Neural cell (in vitro differentiated cells): ENCODE data around the gene LIPT1. TPM values are rescaled to one million over a fixed set of nuclear protein-coding genes. Genes with fewer than 3 reads are reported as not detected.

Experiments used
- H2AFZ ChIP-seq: fragments of 200-600, 300-800 bp; sonication (generic), shearing (Covaris generic); 2 replicates; pipeline ENCODE4 v1.6.0; 2014; ENCODE audit warnings: low read depth, mild to moderate bottlenecking, antibody characterized with exemption, low read length, moderate library complexity
- H3F3A ChIP-seq: fragments of 200-600 bp; shearing (Covaris generic); 2 replicates; pipeline ENCODE4 v1.6.1; 2016; ENCODE audit warnings: mild to moderate bottlenecking, moderate library complexity, mixed read lengths, antibody characterized with exemption, low read length; ENCODE audit not compliant: insufficient read depth, poor library complexity, severe bottlenecking
- H3K27ac ChIP-seq: fragments of 200-600, 300-800 bp; sonication (generic), shearing (Covaris generic); 2 replicates; pipeline ENCODE4 v1.5.1; 2014; ENCODE audit warnings: mild to moderate bottlenecking, low read length, moderate library complexity
- H3K27me3 ChIP-seq: fragments of 300-800, 200-600 bp; sonication (generic), shearing (Covaris generic); 2 replicates; pipeline ENCODE4 v1.6.0; 2014; ENCODE audit warnings: mild to moderate bottlenecking, low read depth, low read length, moderate library complexity; ENCODE audit not compliant: insufficient read depth
- H3K36me3 ChIP-seq: fragments of 300-800, 200-600 bp; sonication (generic), shearing (Covaris generic); 2 replicates; pipeline ENCODE4 v1.5.1; 2014; ENCODE audit warnings: mild to moderate bottlenecking, antibody characterized with exemption, low read length, moderate library complexity; ENCODE audit not compliant: insufficient read depth
- H3K4me2 ChIP-seq: fragments of 300-800, 200-600 bp; sonication (generic), shearing (Covaris generic); 2 replicates; pipeline ENCODE4 v1.6.0; 2014; ENCODE audit warnings: mild to moderate bottlenecking, low read length
- H3K4me3 ChIP-seq: fragments of 300-800, 200-600 bp; sonication (generic), shearing (Covaris generic); 2 replicates; pipeline ENCODE4 v1.5.1; 2014; ENCODE audit warnings: mild to moderate bottlenecking, low read length, moderate library complexity
- H3K79me2 ChIP-seq: fragments of 200-600 bp; shearing (Covaris generic); replicated peaks from 2 replicates; pipeline ENCODE4 v1.6.0; 2014; ENCODE audit warnings: mild to moderate bottlenecking, low read length, moderate library complexity; ENCODE audit not compliant: insufficient read depth
- H3K9ac ChIP-seq: fragments of 300-800, 200-600 bp; sonication (generic), shearing (Covaris generic); 2 replicates; pipeline ENCODE4 v1.6.1; 2016; ENCODE audit warnings: mild to moderate bottlenecking, low read length, mixed read lengths
- H3K9me2 ChIP-seq: fragments of 200-600 bp; shearing (Covaris generic); 2 replicates; pipeline ENCODE4 v1.6.1; 2016; ENCODE audit warnings: mild to moderate bottlenecking, low read length, mixed read lengths; ENCODE audit not compliant: insufficient read depth
- H3K9me3 ChIP-seq: fragments of 200-600, 300-800 bp; sonication (generic), shearing (Covaris generic); 2 replicates; pipeline ENCODE4 v1.6.1; 2016; ENCODE audit warnings: mild to moderate bottlenecking, mixed run types, low read length, moderate library complexity, mixed read lengths
- H4K20me1 ChIP-seq: fragments of 200-600 bp; shearing (Covaris generic); 2 replicates; pipeline ENCODE4 v1.6.1; 2016; ENCODE audit warnings: mild to moderate bottlenecking, mixed run types; ENCODE audit not compliant: insufficient read depth
- CTCF ChIP-seq: fragments of 450-650 bp; IDR thresholded peaks from 2 replicates; pipeline ENCODE4 v1.5.1; 2014; ENCODE audit warnings: antibody characterized with exemption, mild to moderate bottlenecking, moderate library complexity; ENCODE audit not compliant: poor library complexity, severe bottlenecking
- EP300 ChIP-seq: fragments of 450-650 bp; conservative IDR thresholded peaks from 2 replicates; pipeline ENCODE4 v1.6.1; 2014; ENCODE audit warnings: antibody characterized with exemption, mild to moderate bottlenecking, moderate library complexity; ENCODE audit not compliant: poor library complexity, severe bottlenecking
- EZH2 ChIP-seq: fragments of 200-600, 300-800 bp; shearing (Covaris generic), sonication (generic); IDR thresholded peaks from 2 replicates; pipeline ENCODE4 v1.6.1; 2014; ENCODE audit warnings: antibody characterized with exemption, low read length, borderline replicate concordance, mild to moderate bottlenecking; ENCODE audit not compliant: insufficient read depth, poor library complexity, severe bottlenecking
- MXI1 ChIP-seq: fragments of 450-650 bp; conservative IDR thresholded peaks from 2 replicates; pipeline ENCODE4 v1.6.1; 2014; ENCODE audit warnings: antibody characterized with exemption, mild to moderate bottlenecking; ENCODE audit not compliant: poor library complexity, severe bottlenecking
- POLR2AphosphoS5 ChIP-seq: IDR thresholded peaks from 2 replicates; pipeline ENCODE4 v1.6.1; 2012
- RAD21 ChIP-seq: fragments of 450-650 bp; conservative IDR thresholded peaks from 2 replicates; pipeline ENCODE4 v1.6.1; 2014; ENCODE audit warnings: antibody characterized with exemption, mild to moderate bottlenecking, moderate library complexity
- REST ChIP-seq: IDR thresholded peaks from 2 replicates; pipeline ENCODE4 v1.6.1; 2012; ENCODE audit warnings: borderline replicate concordance
- SMC3 ChIP-seq: fragments of 450-650 bp; conservative IDR thresholded peaks from 2 replicates; pipeline ENCODE4 v1.6.1; 2014; ENCODE audit warnings: antibody characterized with exemption, mild to moderate bottlenecking, moderate library complexity; ENCODE audit not compliant: poor library complexity
- TAF1 ChIP-seq: IDR thresholded peaks from 2 replicates; pipeline ENCODE4 v1.6.1; 2012; ENCODE audit warnings: low read depth
- polyA plus RNA-seq: library from polyadenylated mRNA; depleted of rRNA; stranded (reverse); fragments of >200 nt; gene quantifications from 2 replicates; pipeline ENCODE4 v1.2.3, GENCODE V29; 2014
- small RNA-seq, 3 experiments: library from RNA; depleted of rRNA; stranded (forward); fragments of <200 nt; gene quantifications; one replicate each; pipeline ENCODE3, GENCODE V24; 2012

Gene LIPT1
- polyA plus RNA-seq, 1 donor from 2014 or later, result 2.8 TPM

GRCh38 chr2:99205491-99205890 is 50.7 kb downstream of the LIPT1 start:
- Histone ChIP-seq H3K79me2 (no peaks in the 10 kb centered on the region), H4K20me1 (no peaks in the 10 kb centered on the region), H3K4me2 (no peak overlapping the region), H3K27ac (no peak overlapping the region), H3K9me3 (no peaks in the 10 kb centered on the region), H3K9ac (no peak overlapping the region), H2AFZ (no peak overlapping the region), H3K4me3 (no peak overlapping the region), H3K36me3 (no peaks in the 10 kb centered on the region), H3K9me2 (no peaks in the 10 kb centered on the region), H3F3A (no peaks in the 10 kb centered on the region), H3K27me3 (no peaks in the 10 kb centered on the region)
- TF ChIP-seq SMC3, result no peak
- no peak for TF ChIP-seq TAF1
- TF ChIP-seq MXI1, result no peak
- TF ChIP-seq REST, result no peak
- TF ChIP-seq POLR2AphosphoS5, result no peak
- TF ChIP-seq RAD21, result no peak
- no peak for TF ChIP-seq EZH2
- TF ChIP-seq EP300, result no peak
- no peak for TF ChIP-seq CTCF

Small RNAs within 50 kb of the gene (small RNA-seq; reads per million reads assigned to genes)
- gene AC092587.1, result 0 reads per million in 3 experiments

Other genes starting within 250 kb of the LIPT1 start
- gene CRACDL, start 218.7 kb upstream of the LIPT1 start, polyA plus RNA-seq, result 0.85 and 1.6 TPM in 2 replicates
- 8.8 and 12.8 TPM in 2 replicates for gene C2orf15, start 13.3 kb upstream of the LIPT1 start, polyA plus RNA-seq
- gene TSGA10, start within 50 bp of the LIPT1 start, polyA plus RNA-seq, result 8.0 and 12.5 TPM in 2 replicates
- 83.1 and 87.7 TPM in 2 replicates for gene MITD1, start 26.1 kb downstream of the LIPT1 start, polyA plus RNA-seq
- gene MRPL30, start 26.2 kb downstream of the LIPT1 start, polyA plus RNA-seq, result 43.1 and 49.0 TPM in 2 replicates
- gene LYG2, start 100.7 kb downstream of the LIPT1 start, polyA plus RNA-seq, result not detected in 2 replicates
- 2.8 and 6.8 TPM in 2 replicates for gene LYG1, start 146.2 kb downstream of the LIPT1 start, polyA plus RNA-seq
- gene TXNDC9, start 181.4 kb downstream of the LIPT1 start, polyA plus RNA-seq, result 88.1 and 90.5 TPM in 2 replicates
- gene EIF5B, start 182.4 kb downstream of the LIPT1 start, polyA plus RNA-seq, result 8.0 and 12.6 TPM in 2 replicates